HUDEP-2 (cell line): ENCODE data around the gene SLCO1A2.
"Not testable (repeated sequence)": the region's sequence is repeated elsewhere in the genome, so short reads cannot be mapped to it uniquely, and the experiment has no call there.

Source experiments
- DNase-seq, 76 experiments: peaks; one replicate each; lab custom pipeline; 2025; ENCODE audit not compliant: unreplicated experiment in 76 of 76; lab: John Stamatoyannopoulos, UW

SLCO1A2 gene, protein sequence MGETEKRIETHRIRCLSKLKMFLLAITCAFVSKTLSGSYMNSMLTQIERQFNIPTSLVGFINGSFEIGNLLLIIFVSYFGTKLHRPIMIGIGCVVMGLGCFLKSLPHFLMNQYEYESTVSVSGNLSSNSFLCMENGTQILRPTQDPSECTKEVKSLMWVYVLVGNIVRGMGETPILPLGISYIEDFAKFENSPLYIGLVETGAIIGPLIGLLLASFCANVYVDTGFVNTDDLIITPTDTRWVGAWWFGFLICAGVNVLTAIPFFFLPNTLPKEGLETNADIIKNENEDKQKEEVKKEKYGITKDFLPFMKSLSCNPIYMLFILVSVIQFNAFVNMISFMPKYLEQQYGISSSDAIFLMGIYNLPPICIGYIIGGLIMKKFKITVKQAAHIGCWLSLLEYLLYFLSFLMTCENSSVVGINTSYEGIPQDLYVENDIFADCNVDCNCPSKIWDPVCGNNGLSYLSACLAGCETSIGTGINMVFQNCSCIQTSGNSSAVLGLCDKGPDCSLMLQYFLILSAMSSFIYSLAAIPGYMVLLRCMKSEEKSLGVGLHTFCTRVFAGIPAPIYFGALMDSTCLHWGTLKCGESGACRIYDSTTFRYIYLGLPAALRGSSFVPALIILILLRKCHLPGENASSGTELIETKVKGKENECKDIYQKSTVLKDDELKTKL

DNA sequence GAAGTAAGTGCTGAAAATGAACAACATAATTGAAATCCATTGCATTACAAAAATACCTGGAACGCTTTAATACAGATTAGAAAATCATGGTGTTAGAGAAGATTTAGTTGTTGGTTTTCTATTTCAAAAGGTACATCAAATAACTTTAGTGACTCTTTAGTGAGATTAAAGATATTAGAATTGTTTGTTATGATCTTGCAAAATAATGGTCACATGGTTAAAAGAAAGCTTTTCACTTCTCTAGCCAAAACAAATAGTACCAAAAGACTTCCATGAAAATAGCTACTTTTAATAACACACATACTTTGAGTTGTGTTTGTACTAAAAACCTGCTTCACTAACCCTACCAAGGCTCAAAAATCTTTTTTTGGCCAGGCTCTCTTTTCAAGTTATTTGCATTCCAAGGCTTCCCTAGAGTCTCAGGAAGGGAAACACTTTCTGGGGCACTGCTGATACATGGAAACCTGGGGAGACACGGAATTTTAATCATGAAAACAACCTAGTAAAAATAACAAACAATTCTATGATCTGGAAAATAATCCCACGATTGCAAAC, at the start of gene SLCO1A2:
Gene SLCO1A2 (minus strand): TSS at position 147 of the 555 bp plus-strand sequence. CDS start 270 bp downstream, outside the sequence.
- DNase-seq: no peak

DNA sequence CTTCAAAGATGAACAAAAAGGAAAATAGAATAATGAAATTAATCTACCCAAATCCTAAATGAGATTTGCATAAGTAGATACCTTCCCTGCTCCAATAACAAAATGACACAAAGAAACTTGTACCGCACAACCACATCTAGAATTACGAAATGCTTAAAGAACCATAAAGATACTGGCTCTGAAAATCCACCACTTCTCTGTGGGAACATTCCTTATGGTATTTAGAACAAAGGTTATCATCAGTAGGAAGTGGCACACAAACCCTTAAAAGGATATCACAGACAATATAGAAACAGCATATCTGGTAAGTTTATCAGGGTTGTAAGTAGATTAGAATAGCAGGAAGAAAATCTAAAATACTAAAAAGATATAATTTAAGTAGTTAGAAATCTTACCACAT, 49.5 kb upstream of the SLCO1A2 start:
- DNase-seq: no peak

DNA sequence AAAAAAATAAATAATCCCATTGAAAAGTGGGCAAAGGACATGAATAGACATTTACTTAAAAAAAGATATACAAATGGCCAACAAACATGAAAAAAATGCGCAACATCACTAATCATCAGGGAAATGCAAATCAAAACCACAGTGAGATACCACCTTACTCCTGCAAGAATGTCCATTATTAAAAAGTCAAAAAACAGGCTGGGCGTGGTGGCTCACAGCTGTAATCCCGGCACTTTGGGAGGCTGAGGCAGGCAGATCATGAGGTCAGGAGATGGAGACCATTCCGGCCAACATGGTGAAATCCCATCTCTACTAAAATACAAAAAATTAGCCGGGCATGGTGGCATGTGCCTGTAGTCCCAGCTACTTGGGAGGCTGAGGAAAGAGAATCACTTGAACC, 46.6 kb upstream of the SLCO1A2 start:
- not testable (repeated sequence) for DNase-seq

DNA sequence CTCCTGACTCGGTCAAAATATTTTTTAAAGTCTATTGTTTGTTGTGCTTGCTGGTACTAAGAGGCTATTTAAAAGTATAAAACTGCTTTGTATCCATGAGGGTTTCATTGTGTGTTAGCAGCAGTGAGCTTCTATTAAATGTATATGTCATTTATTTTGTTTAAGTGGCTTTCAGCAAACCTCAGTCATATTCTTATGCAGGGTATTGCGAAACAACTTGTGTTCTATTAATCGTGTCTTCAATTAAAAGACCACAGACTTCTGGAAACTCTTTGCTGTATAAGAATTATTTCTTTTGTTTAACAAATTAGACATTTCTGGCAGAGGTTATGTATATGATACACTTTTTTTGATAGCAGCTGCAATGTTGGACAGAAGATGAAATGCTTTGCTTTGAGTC, 44.5 kb upstream of the SLCO1A2 start:
- DNase-seq: no peak

DNA sequence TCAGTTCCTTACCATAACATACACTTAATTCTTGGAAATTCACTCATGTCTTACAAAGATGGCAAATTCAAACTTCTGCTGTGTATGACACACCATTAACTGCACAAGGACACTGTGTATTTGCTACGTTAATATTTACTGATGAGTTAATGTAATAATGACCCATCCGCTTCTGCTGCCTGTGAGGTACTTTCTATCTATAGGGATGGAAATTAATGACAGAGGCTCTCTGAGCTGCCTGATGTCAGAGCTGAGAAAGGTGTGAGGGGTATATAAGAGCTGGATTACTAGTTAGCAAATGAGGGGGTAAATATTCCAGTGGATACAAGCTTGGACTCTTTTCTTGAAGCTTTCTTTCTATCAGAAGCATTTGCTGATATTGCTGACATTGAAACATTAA, 37.9 kb upstream of the SLCO1A2 start, which contains the start of gene IAPP:
Gene IAPP (plus strand): TSS at position 301 of the 400 bp plus-strand sequence. CDS start 450 bp downstream, outside the sequence.
- DNase-seq: no peak

DNA sequence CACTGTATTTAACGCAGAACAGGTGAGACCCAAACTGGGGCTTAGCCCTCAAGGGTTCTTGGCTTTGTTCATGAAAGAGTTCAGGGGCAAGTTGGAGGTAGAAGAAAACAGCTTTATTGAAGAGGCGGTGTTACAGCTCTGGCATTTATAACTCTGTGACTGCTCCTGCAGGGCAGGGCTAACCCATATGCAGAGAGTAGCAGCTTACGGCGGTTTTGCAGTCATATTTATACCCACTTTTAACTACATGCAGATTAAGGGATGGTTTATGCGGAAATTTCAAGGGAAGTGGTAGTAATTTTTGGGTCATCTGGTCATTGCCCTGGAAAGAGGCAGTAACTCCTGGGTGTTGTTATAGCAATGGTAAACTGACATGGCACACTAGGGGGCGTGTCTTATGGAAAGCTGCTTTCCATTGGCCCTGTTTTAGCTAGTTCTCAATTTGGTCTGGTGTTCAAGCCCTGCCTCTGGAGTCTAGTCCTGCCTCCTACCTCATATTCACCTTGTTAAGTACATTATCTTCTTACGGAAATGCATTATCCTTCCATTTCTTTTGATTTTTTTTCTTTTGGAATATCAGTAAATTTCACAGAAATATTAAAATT, 36.2 kb upstream of the SLCO1A2 start:
- DNase-seq: peak in 1 of 76 experiments; percentile 4

DNA sequence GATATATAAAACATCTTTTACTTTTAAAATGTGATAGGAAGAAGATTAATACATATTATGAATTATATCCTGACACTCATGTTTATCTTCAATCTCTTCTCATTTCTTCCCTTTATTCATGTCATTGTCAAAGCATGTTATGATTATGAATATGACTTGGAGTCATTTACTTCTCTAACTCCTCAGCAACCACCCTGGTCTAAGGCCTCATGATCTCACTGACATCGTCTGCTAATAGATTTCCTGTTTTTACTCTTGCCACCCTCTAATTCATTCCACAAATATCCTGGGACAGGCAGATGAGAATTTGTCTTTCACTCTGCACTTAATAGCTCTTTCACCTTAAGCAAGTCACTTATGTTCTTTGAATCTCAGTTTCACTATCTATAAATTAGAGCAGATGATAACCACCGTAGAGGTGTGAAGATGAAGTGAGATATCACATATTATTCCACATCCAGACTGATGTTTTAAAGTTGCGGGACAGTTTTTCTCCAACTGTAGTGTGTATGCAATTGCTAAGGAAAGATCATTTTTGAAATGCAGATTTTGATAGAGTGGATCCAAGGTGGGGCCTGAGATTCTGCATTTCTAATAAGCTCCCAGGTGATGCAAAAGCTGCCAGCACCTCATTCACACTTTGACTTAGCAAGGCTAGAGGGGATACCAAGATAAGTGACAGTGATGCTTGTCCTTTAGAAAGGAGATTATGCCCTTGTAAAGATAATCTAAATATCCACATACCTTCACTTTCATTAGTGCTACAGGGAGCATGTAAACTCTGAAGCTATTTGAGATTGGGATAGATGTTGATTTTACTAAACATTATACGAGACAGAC, 34.6 kb upstream of the SLCO1A2 start:
- no peak for DNase-seq

DNA sequence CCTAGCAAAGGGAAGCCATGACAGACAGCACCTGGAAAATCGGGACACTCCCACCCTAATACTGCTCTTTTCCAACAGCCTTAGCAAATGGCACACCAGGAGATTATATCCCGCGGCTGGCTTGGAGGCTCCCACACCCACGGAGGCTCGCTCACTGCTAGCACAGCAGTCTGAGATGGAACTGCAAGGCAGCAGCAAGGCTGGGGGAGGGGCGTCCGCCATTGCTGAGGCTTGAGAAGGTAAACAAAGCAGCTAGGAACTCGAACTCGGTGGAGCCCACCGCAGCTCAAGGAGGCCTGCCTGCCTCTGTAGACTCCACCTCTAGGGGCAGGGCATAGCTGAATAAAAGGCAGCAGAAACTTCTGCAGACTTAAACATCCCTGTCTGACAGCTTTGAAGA, 25.9 kb upstream of the SLCO1A2 start:
- DNase-seq: not testable (repeated sequence)

DNA sequence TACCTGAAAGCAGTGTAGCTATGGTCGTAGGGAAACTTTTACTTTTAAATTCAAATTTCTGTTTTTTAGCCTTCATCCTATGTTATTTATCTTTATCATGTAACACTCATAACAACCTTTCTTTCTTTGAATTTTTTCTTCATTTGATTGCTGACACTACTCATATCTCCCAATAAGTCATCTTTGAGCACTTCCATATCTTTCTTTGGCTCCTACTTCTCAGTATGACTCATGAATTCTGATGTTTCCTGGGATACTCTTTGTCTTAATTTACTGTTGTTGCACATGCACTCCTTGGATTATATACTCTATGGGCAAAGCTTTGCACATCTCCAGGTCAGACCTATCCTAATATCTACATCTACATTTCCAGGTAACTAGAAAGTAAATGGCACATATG, 19.9 kb upstream of the SLCO1A2 start:
- DNase-seq: no peak

DNA sequence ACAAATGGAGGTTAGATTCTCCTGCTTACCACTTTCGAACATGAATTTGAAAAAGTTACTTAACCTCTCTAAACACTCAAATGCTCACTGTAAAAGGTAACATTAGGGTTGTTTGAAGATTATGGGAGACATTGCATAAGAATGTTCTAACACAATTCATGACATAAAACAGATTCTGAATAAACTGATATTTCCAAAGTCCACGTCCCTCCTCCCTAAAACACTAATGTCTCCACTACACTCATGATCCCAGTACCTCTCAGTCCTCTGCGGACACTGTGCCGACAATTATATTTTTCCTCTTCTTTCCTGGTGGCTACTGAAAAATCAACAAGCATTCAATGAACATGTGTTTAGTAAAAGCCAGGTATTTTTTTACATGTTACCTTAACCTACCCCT, 19.2 kb upstream of the SLCO1A2 start:
- DNase-seq: no peak

DNA sequence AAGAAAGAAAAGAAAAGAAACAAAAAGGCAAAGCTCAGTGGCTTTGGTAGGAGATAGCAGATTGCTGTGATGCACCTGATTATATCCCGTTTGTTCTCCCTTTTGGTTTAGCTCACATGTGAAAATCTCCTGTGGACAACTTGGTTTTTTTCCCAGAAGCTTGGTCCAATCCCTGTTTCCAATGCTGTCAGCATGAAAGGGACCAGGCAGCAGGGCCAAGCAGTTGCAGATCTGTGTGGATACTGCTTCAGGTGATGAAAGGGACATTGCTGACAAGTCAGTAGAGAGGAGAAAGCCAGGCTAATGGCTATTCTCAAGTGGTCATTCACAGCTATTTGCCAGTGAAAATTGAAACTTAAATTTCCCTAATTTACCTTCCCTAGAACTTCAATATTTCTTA, 18.8 kb upstream of the SLCO1A2 start:
- no peak for DNase-seq

DNA sequence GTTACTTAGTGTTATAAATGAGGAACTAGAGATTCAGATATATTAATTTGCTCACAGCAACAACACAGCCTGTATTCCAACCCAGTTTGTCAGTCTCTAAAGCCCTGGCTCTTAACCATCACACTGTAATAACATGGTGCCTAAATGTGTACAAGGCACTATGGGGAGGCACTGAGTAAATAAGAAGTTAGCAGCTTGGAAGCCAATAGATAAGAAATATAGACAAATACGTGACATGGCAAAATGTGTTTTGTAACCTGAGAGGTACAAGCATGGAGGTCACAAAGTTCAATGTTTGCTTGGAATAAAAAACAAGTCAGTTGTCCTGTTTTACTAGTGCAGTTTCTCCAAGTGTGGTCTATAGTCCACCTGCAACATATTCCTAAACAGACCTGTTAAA, 16.3 kb upstream of the SLCO1A2 start:
- DNase-seq: no peak

DNA sequence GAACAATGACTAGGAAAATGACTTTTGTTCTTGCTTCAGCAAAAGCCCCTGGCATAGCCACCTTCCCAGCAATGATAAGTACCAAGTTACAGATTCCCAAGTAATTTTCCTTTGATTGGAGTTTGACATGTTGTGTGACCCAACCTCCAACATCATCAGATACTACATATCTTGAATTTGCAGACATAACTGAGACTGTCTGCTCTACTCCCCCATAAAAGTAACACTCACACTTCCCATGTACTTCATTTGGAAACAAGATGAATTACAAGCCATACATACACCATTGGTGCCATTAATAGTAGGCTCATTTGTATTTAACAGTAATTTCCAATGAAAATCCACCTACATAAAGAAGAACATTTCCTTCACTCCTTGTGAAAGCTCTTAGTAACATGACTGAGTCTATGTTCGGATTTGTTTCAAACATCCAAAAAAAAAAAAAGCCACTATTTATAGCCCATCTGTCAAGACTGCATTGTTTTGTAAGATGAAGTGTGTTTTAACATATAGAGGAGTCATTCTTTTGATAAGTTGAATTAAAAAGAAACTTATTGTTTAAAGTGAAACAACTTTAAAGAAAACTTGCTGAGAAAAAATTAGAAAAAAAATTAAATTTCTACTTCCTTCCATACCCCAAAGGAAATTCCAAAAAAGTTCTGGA, 12.0 kb upstream of the SLCO1A2 start:
- no peak for DNase-seq

DNA sequence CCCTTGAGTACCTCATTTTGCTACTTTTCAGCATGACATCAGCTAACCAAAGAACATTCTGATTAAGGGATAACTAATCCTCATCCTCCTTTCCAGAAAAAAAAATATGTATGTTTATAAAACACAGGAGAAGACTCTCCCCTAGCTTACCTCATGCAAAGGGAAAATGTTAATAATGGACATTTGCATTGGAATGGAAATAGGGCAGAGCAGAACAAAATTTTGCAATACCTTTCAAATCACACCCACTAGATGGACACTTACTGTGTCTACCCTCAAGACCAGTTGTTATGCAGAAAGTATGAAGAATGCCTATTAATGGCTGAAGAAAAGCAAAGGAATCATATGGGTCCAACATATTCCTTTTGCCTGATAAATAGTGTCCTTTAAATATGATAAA, 8.9 kb upstream of the SLCO1A2 start:
- DNase-seq: no peak

DNA sequence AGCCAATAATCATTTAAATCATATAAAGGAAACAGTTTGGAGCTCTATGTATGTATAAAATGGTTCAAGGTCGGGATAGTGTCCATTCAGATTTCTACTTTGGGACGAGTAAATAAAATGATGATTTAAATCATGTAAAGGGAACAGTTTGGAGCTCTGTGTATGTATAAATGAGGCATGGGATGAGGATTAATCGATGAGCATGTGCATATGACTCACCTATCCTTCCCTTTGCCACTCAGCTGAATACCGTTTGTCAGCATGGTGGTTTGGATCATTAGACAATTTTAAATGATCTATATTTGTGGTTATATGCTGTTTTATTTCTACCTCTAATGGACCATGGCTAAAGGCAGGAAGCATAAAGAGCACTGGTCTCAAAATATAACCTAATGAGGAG, 7.1 kb upstream of the SLCO1A2 start:
- no peak for DNase-seq

DNA sequence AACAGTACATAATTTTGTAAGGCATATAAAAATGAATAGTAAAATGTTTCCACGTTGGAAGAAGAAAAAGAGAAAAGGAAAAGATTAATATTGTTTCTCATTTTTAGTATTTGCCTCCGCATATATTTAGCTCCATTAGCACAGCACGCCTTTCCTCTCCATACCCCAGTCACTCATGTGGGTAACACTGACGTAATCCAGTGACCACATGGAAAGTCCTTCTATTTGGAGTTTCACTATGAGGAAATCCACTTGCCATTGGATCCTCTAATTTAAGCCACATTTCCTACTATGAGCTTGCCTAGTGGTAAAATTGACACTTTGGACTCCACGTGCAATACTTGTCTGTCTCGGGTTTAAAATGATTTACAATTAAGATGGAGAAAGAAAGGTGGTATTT, 5.7 kb upstream of the SLCO1A2 start:
- DNase-seq: no peak

DNA sequence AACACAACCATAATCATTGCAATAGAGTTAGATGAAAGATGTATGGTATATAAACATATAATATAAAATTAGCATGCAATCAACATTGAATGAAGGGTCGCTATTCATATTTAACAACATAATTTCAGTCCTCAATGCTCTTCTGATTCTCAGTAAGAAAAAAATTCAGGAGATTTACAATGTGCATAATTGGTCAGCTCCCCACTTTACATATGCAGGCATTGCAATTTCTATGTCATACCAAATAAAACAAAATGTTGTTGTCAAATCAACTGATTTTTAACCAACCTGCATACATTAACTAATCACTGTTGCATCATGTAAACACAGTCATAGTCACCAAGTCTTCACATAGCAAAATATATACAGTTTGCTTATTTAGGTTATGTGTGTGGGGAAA, 5.2 kb upstream of the SLCO1A2 start:
- DNase-seq: no peak

DNA sequence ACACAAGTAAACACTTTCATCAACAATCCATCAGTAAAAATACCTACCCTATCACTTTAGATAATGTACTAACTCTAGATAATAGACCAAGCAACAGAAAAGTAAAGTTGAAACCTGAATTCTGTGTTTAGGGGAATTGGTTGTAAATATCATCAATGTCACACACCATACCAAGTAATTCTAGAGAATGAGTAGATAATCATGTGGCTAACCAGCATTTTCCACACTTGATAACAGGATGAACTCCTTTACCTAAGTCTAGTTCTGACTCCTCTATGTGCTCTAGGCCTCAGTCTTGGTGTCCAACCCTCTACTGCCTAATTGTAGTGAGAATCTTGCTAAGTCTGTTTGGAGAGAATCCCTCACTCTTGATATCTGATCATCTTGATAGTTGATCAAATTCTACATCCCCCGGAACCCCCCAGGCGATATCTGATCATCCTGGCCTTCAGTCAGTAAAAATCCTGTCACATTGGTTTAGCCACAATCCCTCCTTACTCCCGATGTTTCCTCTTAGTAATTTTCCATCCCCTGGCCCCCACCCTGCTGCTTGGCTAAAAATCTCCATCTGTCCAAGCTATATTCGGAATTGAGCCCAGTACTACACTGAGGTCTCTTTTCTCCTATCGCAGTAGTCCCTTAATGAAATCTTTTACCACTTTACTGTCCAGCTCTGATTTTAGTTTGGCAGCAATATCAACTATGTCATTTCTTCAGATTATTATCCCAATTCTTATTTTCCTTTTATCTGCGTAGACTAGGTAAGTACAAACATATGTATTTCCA, 3.4 kb upstream of the SLCO1A2 start:
- DNase-seq: no peak

DNA sequence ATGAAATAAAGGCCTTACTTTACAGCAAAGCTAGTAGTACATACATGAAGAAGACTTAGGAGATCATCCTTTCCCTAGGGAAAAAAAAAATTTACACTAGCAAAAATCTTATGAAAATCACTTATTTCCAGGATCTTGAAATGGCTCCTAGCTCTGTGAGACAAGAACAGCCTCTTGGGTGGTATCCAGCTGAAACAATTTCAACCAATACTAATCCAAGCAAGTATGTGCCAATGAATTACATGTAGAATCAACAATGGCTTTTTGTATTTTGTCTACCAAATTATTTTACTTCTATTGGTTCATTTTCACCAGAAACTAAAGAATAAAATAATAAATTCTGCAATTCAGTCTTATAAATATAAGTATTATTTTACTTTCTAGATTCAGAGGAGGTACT, 2.7 kb upstream of the SLCO1A2 start:
- DNase-seq: no peak
